ENCODE results near the gene HBQ1.
"Not testable (repeated sequence)": the region's sequence is repeated elsewhere in the genome, so short reads cannot be mapped to it uniquely, and the experiment has no call there.

Gene HBQ1

GRCh38 chr16:176477-177382 is 3.5 kb upstream of the HBQ1 start, which contains the start of gene HBA1:
Gene HBA1 (plus strand): TSS chr16:176680. CDS start chr16:176717, 37 bp downstream.
- not testable (repeated sequence) for DNase-seq (ENCODE audit: low read depth)

GRCh38 chr16:177394-177822 is 2.9 kb upstream of the HBQ1 start:
- DNase-seq (ENCODE audit: low read depth) = no peak

- no peak for DNase-seq (ENCODE audit: low read depth)
These were observed 2.1 kb upstream of the HBQ1 start for GRCh38 chr16:177981-178667.

GRCh38 chr16:178668-179015 is 1.6 kb upstream of the HBQ1 start:
- DNase-seq (ENCODE audit: low read depth) = no peak

- no peak for DNase-seq (ENCODE audit: low read depth)
These were observed 807 bp upstream of the HBQ1 start for GRCh38 chr16:179211-180092.

- DNase-seq (ENCODE audit: low read depth) = no peak
These were observed 664 bp downstream of the HBQ1 start for GRCh38 chr16:180681-181564.

- DNase-seq (ENCODE audit: low read depth) = no peak
These were observed 1.3 kb downstream of the HBQ1 start for GRCh38 chr16:181565-182021.

- no peak for DNase-seq (ENCODE audit: low read depth)
These were observed 2.7 kb downstream of the HBQ1 start for GRCh38 chr16:183005-183404.

- DNase-seq (ENCODE audit: low read depth) = no peak
These were observed 5.0 kb downstream of the HBQ1 start for GRCh38 chr16:185213-185612.

- DNase-seq (ENCODE audit: low read depth) = no peak
These were observed 5.4 kb downstream of the HBQ1 start for GRCh38 chr16:185691-186090.

GRCh38 chr16:187330-187729 is 7.1 kb downstream of the HBQ1 start:
- DNase-seq (ENCODE audit: low read depth) = no peak

- DNase-seq (ENCODE audit: low read depth) = no peak
These were observed 8.4 kb downstream of the HBQ1 start for GRCh38 chr16:188674-189073.

- no peak for DNase-seq (ENCODE audit: low read depth)
These were observed 9.4 kb downstream of the HBQ1 start for GRCh38 chr16:189604-190186.

GRCh38 chr16:191831-192230 is 11.6 kb downstream of the HBQ1 start:
- DNase-seq (ENCODE audit: low read depth) = no peak

GRCh38 chr16:192686-193085 is 12.4 kb downstream of the HBQ1 start:
- no peak for DNase-seq (ENCODE audit: low read depth)

- no peak for DNase-seq (ENCODE audit: low read depth)
These were observed 13.2 kb downstream of the HBQ1 start for GRCh38 chr16:193441-193840.

- no peak for DNase-seq (ENCODE audit: low read depth)
These were observed 14.3 kb downstream of the HBQ1 start for GRCh38 chr16:194516-194915.

- peak; percentile 55 for DNase-seq (ENCODE audit: low read depth)
These were observed 20.1 kb downstream of the HBQ1 start for GRCh38 chr16:200388-200787.

- DNase-seq (ENCODE audit: low read depth) = no peak
These were observed 23.0 kb downstream of the HBQ1 start for GRCh38 chr16:203246-203645.

GRCh38 chr16:204046-204445 is 23.8 kb downstream of the HBQ1 start:
- not testable (repeated sequence) for DNase-seq (ENCODE audit: low read depth)

GRCh38 chr16:209359-209758 is 29.1 kb downstream of the HBQ1 start:
- DNase-seq (ENCODE audit: low read depth) = not testable (repeated sequence)

Measured in GM04503 (cell line).